Upper lobe of right lung (tissue), 1 donor: Measurements from ENCODE around the gene SH2D2A. TPM values are rescaled to one million over a fixed set of nuclear protein-coding genes. Genes with fewer than 3 reads are reported as not detected.

Experiments
- ATAC-seq: fragments of 200-7000 bp; cut with Tn5 transposase; one replicate; pipeline ENCODE4 v1.9.1; 2020; ENCODE audit warnings: mild to moderate bottlenecking, moderate library complexity
- DNase-seq: peaks from one replicate; pipeline ENCODE4 v3.0.0-alpha.2; 2020
- H3K27ac ChIP-seq: fragments of 200-600 bp; one replicate; pipeline ENCODE4 v1.8.0; 2022
- H3K27me3 ChIP-seq: fragments of 200-600 bp; one replicate; pipeline ENCODE4 v1.8.0; 2022; ENCODE audit warnings: mild to moderate bottlenecking
- H3K36me3 ChIP-seq: fragments of 200-600 bp; one replicate; pipeline ENCODE4 v1.8.0; 2022
- H3K4me1 ChIP-seq: fragments of 200-600 bp; one replicate; pipeline ENCODE4 v1.8.0; 2022
- H3K4me3 ChIP-seq: fragments of 200-600 bp; one replicate; pipeline ENCODE4 v1.8.0; 2022; ENCODE audit warnings: mild to moderate bottlenecking
- H3K9me3 ChIP-seq: fragments of 200-600 bp; one replicate; pipeline ENCODE4 v1.8.0; 2022
- CTCF ChIP-seq: fragments of 200-600 bp; IDR thresholded peaks from one replicate; pipeline ENCODE4 v1.8.0; 2022; ENCODE audit warnings: antibody characterized with exemption
- intact Hi-C: fragments of 100-400 bp; cut with DNase I; formaldehyde crosslinking; loops from one replicate; pipeline ENCODE4 v1.11.0; 2022
- total RNA-seq: library from RNA; stranded (reverse); fragmentation: NEBNext Ultra II Directional; extraction: Animal tissue kit (Norgen Biotek cat#: 25700); gene quantifications from one replicate; pipeline ENCODE4 v1.2.1, GENCODE V29; 2021
- donor health status: DM: no; HTN: yes; CAD: no; lungs with severe emphysema.

SH2D2A gene
- total RNA-seq, 1 donor from 2014 or later, result 3.8 TPM

GRCh38 chr1:156844102-156844501 lies 27.5 kb upstream of the SH2D2A start:
- intact Hi-C loops, result no loop called here
- Histone ChIP-seq H3K4me1 (no peaks in the 10 kb centered on the region), H3K9me3 (no peaks in the 10 kb centered on the region), H3K36me3 (no peaks in the 10 kb centered on the region), H3K27me3 (peaks cover 74% of the 10 kb centered on the region), H3K4me3 (no peak overlapping the region), H3K27ac (no peak overlapping the region)
- ATAC-seq (no peak), DNase-seq (no peak)
- no peak for TF ChIP-seq CTCF

- no peak for DNase-seq
- TF ChIP-seq CTCF, result no peak
- H3K4me3 ChIP-seq, result no peak overlapping the region
- ATAC-seq, result no peak
- intact Hi-C loops, result no loop called here
- H3K27me3 ChIP-seq, result peaks cover 70% of the 10 kb centered on the region
- H3K36me3 ChIP-seq, result no peaks in the 10 kb centered on the region
- no peak overlapping the region for H3K27ac ChIP-seq
- H3K4me1 ChIP-seq, result no peaks in the 10 kb centered on the region
- no peaks in the 10 kb centered on the region for H3K9me3 ChIP-seq
Measured at GRCh38 chr1:156842618-156843300, 26.1 kb upstream of the SH2D2A start.

- Histone ChIP-seq H3K27ac (no peak overlapping the region), H3K9me3 (no peaks in the 10 kb centered on the region), H3K27me3 (peaks cover 58% of the 10 kb centered on the region), H3K36me3 (no peaks in the 10 kb centered on the region), H3K4me3 (no peak overlapping the region), H3K4me1 (no peaks in the 10 kb centered on the region)
- no peak for ATAC-seq
- TF ChIP-seq CTCF, result no peak
- intact Hi-C loops, result no loop called here
- DNase-seq, result no peak
Measured at GRCh38 chr1:156841295-156841855, 24.7 kb upstream of the SH2D2A start.

- intact Hi-C loops, result no loop called here
- Histone ChIP-seq H3K9me3 (no peaks in the 10 kb centered on the region), H3K27ac (no peak overlapping the region), H3K4me3 (no peak overlapping the region), H3K27me3 (peaks cover 54% of the 10 kb centered on the region), H3K4me1 (no peaks in the 10 kb centered on the region), H3K36me3 (no peaks in the 10 kb centered on the region)
- ATAC-seq (no peak), DNase-seq (no peak)
- no peak for TF ChIP-seq CTCF
Measured at GRCh38 chr1:156840898-156841279, 24.2 kb upstream of the SH2D2A start.

- DNase-seq (no peak), ATAC-seq (no peak)
- Histone ChIP-seq H3K9me3 (no peaks in the 10 kb centered on the region), H3K4me3 (no peak overlapping the region), H3K4me1 (no peaks in the 10 kb centered on the region), H3K27me3 (peaks cover 49% of the 10 kb centered on the region), H3K27ac (no peak overlapping the region), H3K36me3 (no peaks in the 10 kb centered on the region)
- TF ChIP-seq CTCF, result no peak
- intact Hi-C loops, result no loop called here
Measured at GRCh38 chr1:156840186-156840897, 23.7 kb upstream of the SH2D2A start.
